HG02840 (cell line): ENCODE measurements around the gene ADGRL4.
"Not testable (repeated sequence)": the region's sequence is repeated elsewhere in the genome, so short reads cannot be mapped to it uniquely, and the experiment has no call there.

Source experiments
- ATAC-seq: cut with Tn5 transposase; IDR thresholded peaks from one replicate; pipeline ENCODE4 v1.9.1; 2021; ENCODE audit warnings: mild to moderate bottlenecking, moderate library complexity, moderate number of reproducible peaks; ENCODE audit not compliant: unreplicated experiment, low FRiP score

The ADGRL4 gene

DNA sequence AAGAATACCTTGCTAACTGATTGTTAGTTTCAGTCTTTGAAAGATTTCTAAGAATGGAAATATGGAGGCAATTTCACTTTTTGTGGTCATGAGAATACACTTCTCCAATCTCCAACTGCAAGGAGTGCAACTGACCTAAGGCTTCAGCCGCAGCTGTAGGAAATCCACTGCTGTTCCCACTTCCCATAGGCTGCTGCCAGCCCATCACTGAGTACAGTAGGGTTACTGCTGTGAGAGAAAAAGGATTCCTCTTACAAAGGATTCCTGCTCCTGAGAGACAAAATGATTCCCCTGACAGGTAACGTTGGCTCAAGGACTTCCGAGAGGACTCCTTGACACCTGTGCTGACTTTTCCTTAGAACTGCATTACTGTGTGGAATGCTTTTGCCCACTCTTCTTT, 87.4 kb downstream of the ADGRL4 start:
- no peak for ATAC-seq

DNA sequence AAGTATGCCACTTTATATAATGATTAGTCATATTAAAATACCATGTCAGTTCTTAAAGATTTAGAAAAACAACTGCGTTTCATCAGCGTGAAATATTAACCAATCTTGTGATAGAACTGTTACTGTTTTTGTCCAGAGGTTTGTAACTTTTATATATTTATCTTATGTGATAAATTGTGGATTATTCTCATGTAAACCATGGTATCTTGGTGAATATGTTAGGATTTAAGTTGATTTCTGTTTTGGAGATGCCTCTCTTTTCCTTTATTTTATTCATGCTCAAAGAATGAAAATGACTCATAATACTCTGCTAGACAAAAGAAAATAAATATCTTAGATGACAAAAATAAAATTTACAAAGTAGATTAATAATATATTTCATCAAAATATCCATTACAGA, 88.4 kb downstream of the ADGRL4 start:
- ATAC-seq = no peak

DNA sequence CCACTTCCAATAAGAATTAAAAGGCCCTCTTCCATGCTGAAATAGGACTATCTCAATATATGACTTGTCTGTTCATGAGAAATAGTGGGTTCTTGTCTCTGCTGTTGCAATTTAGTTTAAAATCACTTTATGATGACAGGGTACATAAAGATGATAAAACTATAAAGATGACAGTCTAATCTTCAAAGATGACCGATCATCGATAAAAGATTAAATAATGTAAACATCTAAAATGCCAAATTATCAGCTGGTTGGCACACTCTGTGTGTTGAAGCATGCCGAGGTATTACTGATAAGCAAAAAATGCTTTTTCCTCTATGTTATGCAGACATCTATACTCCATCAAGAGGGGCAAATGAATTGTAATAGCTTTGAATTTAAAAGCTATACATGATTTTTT, 89.5 kb downstream of the ADGRL4 start:
- ATAC-seq = no peak

GRCh38 chr1:78913950-78914349, 92.6 kb downstream of the ADGRL4 start:
- no peak for ATAC-seq

GRCh38 chr1:78911956-78912880, 94.3 kb downstream of the ADGRL4 start:
- ATAC-seq = no peak

GRCh38 chr1:78902641-78903040, 103.9 kb downstream of the ADGRL4 start:
- no peak for ATAC-seq

DNA sequence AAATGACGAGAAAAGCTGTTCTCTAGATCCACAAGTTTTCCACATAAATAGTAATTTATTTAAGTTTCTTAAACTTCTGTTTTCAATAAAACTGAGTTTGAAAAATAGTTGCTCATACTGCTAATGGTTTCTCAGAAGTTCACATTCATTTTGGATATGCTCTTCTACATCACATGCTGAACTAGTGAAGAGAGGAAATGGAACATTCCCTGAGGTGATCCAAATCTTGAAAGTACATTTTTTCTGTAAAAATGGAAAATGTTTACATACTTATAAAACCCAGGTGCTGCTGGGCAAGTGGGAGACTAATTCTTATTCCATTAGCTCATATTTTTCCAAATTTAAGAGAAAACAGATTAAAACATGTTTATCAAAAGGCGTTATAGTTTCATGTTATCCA, 111.7 kb downstream of the ADGRL4 start:
- ATAC-seq = no peak

DNA sequence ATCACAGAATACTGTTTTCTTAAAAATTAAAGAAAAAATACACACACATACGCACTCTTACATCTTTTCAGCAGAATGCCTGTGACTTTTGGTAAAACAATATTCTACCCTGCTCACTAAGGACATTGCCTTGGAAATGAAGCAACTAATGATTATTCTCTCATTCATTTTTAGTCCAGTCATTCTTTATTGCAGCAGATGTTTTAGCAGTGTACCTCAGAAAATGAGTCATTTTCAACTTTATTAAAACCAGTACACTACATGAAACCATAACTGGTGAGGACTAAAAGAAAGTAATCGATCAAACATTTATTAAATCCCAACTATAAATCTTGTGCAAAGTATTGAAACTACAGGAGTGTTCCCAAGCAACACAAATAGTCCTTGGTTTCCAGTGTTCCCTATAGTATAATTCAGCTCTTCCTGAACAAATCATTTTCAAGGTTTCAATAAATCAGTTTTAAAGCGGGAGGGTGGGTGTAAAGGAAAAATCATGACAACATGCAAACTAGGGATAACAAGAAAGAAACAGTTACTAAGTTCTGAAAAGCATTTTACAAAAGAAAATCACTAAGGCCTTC, 114.2 kb downstream of the ADGRL4 start:
- no peak for ATAC-seq

DNA sequence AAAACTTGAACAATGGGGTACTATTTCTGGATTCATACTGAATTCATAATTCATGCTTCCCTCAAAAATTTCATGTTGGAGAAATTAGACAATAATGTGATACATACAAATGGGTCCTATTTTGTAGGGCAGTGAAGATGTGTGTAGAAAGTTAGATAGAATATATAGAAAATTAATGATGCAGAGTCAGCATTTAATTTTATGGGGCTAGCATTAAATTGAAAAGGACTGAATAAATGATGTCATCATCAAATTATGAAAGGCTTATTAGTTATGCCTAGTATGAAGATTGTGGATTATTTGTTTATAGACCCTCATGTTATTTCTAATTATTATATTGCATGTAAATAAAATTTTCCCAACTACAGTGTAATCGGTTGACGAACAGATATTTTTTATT, 119.1 kb downstream of the ADGRL4 start:
- ATAC-seq = no peak

GRCh38 chr1:78884685-78885452, 121.7 kb downstream of the ADGRL4 start:
- ATAC-seq = no peak

DNA sequence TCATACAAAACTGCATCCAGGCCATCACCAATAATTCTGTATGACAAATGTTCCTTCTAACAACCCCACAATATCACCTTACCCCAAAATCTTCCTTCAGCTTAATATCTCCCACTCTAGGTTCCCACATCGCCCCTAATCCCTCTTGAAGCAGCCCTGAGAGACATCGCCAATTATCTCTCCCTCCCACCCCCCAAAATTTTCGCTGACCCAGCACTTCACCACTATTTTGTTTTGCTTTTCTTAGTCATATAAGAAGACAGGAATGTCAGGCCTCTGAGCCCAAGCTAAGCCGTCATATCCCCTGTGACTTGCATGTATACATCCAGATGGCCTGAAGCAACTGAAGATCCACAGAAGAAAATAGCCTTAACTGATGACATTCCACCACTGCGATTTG, 126.3 kb downstream of the ADGRL4 start:
- ATAC-seq = no peak

DNA sequence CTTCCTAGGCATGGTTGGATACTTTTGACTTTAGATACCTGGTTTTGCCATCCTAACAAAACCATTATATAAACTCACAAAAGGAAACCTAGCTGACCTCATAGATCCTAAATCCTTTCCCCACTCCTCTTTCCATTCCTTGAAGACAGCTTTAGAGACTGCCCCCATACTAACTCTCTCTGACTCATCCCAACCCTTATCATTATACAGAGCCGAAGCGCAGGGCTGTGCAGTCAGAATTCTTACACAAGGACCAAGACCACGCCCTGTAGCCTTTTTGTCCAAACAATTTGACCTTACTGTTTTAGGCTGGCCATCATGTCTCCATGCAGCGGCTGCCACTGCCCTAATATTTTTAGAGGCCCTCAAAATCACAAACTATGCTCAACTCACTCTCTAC, 130.5 kb downstream of the ADGRL4 start:
- ATAC-seq = not testable (repeated sequence)

GRCh38 chr1:78872801-78873200, 133.7 kb downstream of the ADGRL4 start:
- ATAC-seq = not testable (repeated sequence)

- ATAC-seq = no peak
Measured at GRCh38 chr1:78871249-78871648, 135.3 kb downstream of the ADGRL4 start.

- no peak for ATAC-seq
Measured at GRCh38 chr1:78869136-78869535, 137.4 kb downstream of the ADGRL4 start.

- no peak for ATAC-seq
Measured at GRCh38 chr1:78864175-78864574, 142.4 kb downstream of the ADGRL4 start.

GRCh38 chr1:78856096-78856495, 150.4 kb downstream of the ADGRL4 start:
- ATAC-seq = no peak

GRCh38 chr1:78855258-78855657, 151.3 kb downstream of the ADGRL4 start:
- peak; percentile 77 for ATAC-seq

DNA sequence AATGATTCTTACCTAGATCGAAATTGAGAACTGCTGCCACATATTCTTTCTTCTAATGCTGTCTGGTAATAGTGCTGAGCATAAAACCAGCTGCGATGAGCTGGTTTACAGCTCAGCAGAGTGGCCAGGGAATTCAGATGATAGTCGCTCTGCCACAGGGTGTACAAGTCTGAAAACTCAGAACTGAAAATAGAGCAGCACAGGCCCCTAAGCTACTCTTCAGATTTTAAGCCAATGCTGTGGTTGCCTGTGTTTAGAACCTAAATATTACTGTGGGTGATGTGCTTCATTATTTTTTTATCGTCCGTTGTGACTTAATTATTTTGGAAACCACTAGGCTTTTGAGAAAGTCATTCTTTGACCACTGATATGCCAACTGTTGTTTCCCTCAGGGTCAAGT, 152.0 kb downstream of the ADGRL4 start:
- no peak for ATAC-seq

DNA sequence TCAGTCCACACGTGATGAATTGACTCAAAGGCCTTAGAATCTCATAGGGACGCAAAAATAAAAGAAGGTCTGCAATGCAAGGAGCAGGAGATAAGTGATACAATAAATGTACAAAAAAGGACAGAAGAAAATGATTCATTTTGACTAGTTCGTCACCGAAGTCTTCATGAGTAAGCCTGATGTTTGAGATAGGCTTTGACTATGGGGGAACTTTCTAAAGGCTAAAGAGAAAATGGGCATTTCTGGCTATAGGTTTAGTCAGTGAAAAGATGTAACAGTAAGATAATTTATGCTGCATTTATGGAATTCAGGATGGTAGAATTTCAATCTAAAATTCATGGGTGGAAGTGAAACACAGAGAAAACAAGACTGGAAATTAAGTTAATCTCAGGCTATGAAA, 163.0 kb downstream of the ADGRL4 start:
- ATAC-seq = no peak

DNA sequence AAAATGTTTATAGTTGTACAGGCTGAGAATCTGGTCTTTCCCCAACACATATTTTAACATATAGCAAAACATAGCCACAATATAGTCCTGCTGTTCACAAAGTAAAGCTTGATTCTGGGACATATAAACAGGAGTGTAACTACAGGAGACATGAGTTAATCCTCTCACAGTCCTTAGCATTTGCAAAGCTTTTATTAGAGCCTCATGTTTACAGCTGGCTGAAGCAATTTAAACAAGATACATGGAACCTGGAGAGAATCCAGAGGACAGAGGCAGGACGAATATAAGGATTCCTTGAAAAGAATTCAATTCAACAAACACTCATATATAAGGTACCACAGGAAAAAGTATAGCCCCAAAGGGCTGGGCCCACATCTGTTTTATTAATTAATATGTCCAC, 163.4 kb downstream of the ADGRL4 start:
- ATAC-seq = no peak
